HG03460 (cell line): ENCODE measurements around the gene CBR3.

ENCODE experiments used
- ATAC-seq: cut with Tn5 transposase; IDR thresholded peaks from one replicate; pipeline ENCODE4 v1.9.1; 2021; ENCODE audit not compliant: unreplicated experiment

Gene CBR3

DNA sequence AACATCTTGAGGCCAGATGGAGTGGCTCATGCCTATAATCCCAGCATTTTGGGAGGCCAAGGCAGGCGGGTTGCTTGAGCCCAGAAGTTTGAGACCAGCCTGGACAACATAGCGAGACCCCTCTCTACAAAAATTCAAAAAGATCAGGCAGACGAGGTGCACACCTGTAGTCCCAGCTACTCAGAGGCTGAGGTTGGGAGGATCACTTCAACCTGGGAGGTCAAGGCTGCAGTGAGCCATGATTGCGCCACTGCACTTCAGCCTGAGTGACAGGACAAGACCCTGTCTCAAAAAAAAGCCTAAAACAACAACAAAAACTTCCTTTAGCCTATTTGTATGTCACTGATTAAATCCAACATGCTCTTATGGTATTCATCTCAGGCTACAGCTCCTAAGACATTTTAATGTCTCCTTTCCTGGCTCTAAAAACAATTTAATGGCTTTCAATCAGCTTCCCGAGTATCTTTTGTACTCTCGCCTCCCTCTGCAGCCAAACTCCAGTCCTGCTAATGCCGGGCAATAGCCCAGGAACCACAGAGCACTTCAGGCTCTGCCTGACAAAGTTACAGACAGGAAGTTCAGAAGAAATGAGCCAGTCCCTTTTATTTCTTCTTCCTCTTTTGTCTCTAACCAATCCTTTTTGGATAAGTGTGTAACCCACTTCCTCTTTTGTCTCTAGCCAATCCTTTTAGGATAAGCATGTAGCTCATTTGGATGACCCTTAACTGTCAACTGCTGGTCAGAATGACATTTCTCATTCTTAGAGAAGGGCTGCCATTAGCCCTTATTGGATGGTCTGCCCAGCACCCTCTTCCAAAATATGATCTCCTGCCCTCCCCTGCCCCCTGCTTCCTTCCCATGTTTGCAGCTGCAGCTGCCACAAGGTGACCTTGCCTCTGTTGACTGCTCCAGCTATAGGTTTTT, 15.2 kb downstream of the CBR3 start:
- no peak for ATAC-seq

GRCh38 chr21:36155603-36156338, 20.9 kb downstream of the CBR3 start:
- no peak for ATAC-seq

GRCh38 chr21:36156339-36156814, 21.5 kb downstream of the CBR3 start:
- ATAC-seq, result peak; percentile 91

DNA sequence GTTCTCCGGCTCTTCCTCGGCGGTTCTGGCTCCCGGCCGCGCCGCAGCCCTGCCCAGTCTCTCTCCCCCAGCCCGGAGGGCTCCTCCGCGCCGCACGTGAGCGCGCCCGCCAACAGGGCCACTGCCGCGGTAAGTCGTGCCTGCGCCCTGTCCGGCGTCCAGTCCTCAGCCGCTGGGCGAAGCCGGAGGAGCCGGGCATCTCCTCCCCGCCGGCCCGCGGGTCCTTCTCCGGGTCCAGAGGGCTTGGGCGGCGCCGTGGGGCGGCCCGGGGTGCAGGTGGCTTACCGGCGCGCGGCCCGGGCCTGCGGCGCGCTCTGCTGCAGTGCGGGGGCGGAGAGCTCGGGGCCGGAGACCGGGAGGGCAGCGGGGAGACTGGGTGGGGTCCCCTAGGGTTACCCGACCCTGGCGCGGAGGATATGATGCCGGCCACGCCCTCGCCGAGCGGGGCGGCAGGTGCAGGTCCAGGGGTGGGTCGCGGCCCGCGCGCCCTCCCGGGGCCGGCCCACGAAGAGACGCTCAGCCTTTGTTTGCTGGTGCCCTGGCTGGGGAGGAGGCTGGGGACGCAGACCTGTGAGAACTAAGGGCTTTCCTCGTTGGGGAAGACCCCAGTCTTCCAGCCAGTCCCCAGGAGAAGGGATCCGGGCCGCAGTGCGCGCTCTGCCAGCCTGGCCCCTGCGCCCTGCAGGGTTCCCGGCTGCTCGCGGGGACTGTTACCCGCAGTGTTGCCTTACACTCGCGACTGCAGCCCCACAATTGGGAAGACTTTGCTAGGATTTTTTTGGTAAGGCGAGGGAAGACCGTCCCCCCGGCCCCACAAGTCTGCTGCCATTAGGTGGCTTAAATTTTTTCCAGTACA, 22.2 kb downstream of the CBR3 start, which contains the start of gene DOP1B:
Gene DOP1B (plus strand): TSS at position 10 of the 856 bp plus-strand sequence. CDS start 7,910 bp downstream, outside the sequence.
- ATAC-seq, result peak; percentile 25

DNA sequence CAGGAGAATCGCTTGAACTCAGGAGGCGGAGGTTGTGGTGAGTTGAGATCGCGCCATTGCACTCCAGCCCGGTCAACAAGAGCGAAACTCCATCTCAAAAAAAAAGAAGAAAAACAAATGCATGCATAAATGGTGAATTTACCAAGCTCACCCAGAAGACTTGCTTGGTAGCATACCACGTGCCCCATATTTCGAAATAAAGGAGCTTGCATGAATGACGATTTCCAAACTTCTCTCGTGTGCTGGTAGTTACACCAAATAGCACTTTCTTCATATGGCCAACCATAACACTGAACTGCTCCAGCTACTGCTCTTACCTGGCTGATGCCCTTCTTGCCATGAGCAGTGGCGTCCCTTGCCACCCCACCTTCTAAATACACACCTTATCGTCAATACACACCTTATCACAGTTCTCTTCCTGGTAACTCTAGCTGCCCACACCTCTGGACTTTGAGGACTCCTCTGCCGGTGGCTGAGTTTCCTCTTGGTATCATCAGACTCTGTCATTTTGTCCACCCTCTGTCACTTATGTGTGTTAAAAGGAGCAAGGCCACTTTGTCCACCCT, 24.6 kb downstream of the CBR3 start:
- no peak for ATAC-seq

- ATAC-seq, result no peak
Observed at GRCh38 chr21:36160850-36161178, 25.9 kb downstream of the CBR3 start.

GRCh38 chr21:36162631-36163030, 27.8 kb downstream of the CBR3 start:
- no peak for ATAC-seq

- no peak for ATAC-seq
Observed at GRCh38 chr21:36163750-36164741, 29.2 kb downstream of the CBR3 start.

DNA sequence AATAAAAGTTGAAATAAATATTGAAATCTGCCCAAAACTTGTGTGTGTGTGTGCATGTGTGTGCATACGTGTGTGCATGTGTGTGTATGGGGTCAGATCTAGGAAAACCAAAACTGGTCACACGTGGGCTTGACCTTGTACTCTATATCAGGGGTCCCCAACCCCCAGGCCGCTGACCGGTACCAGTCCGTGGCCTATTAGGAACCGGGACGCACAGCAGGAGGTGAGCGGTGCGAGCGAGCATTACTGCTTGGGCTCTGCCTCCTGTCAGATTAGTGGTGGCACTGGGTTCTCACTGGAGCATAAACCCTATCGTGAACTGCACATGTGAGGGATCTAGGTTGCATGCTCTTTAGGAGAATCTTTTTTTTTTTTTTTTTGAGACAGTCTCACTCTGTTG, 30.5 kb downstream of the CBR3 start:
- ATAC-seq, result no peak

- ATAC-seq, result no peak
Observed at GRCh38 chr21:36166705-36167104, 31.8 kb downstream of the CBR3 start.

GRCh38 chr21:36167541-36167940, 32.7 kb downstream of the CBR3 start:
- no peak for ATAC-seq

GRCh38 chr21:36169470-36170128, 34.7 kb downstream of the CBR3 start:
- no peak for ATAC-seq

GRCh38 chr21:36170823-36171222, 35.9 kb downstream of the CBR3 start:
- no peak for ATAC-seq

GRCh38 chr21:36171336-36171735, 36.5 kb downstream of the CBR3 start:
- no peak for ATAC-seq

GRCh38 chr21:36171741-36172331, 37.0 kb downstream of the CBR3 start:
- ATAC-seq, result no peak

DNA sequence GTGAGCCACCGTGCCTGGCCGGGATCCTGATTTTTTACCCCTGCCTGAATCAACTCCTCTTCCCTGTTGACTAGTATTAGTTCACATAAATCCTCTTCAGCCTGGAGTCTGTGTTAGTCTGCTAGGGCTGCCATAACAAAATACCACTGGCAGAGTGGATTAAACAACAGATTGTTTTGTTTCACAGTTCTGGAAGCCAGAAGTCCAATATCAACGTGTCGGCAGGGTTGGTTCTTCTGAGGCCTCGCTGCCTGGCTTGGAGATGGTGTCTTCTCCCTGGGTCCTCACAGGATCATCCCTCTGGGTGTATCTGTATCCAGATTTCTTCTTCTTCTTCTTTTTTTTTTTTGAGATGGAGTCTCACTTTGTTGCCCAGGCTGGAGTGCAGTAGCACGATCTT, 39.9 kb downstream of the CBR3 start:
- no peak for ATAC-seq

GRCh38 chr21:36175771-36176565, 41.1 kb downstream of the CBR3 start:
- no peak for ATAC-seq

GRCh38 chr21:36178349-36178748, 43.5 kb downstream of the CBR3 start:
- no peak for ATAC-seq
